HepG2 (cell line): ENCODE data around the gene QRICH2. TPM values are rescaled to one million over a fixed set of nuclear protein-coding genes. Genes with fewer than 3 reads are reported as not detected.

Experiments
- ATAC-seq: fragments of 200-7000 bp; cut with Tn5 transposase; 3 replicates; pipeline ENCODE4 v1.9.1; 2020; ENCODE audit warnings: mild to moderate bottlenecking, moderate library complexity
- BruUV-seq: library from RNA; stranded (reverse); fragments of 400-500 nt; replicated peaks from 2 replicates; lab custom pipeline; 2021; lab: Mats Ljungman, UMichigan
- CTCF ChIA-PET: fragments of 300-600 bp; formaldehyde crosslinking; extraction: SDS; loops from one replicate; lab custom pipeline; 2021; ENCODE audit warnings: low total read pairs, inconsistent platforms, low intra/inter-chr PET ratio; lab: Yijun Ruan, JAX
- POLR2A ChIA-PET: fragments of 350-600 bp; sonication (Branson Sonifier 250); formaldehyde crosslinking; loops from one replicate; lab custom pipeline; 2020; ENCODE audit warnings: antibody characterized with exemption, inconsistent platforms; lab: Yijun Ruan, JAX
- DNase-seq: peaks from one replicate; pipeline ENCODE4 v3.0.0-alpha.2; 2015; ENCODE audit warnings: low spot score
- FAIRE-seq: peaks from 3 replicates; lab custom pipeline; 2011; peaks lifted over from hg19 to GRCh38; lab: Jason Lieb, UNC
- H2AFZ ChIP-seq: one replicate; pipeline ENCODE4 v1.6.1; 2011; ENCODE audit warnings: low read length, inconsistent platforms
- H3K27ac ChIP-seq: fragments of 300-600 bp; 3 replicates; pipeline ENCODE4 v1.8.0; 2011; ENCODE audit warnings: mixed run types, mild to moderate bottlenecking, mixed read lengths, low read length, inconsistent platforms; ENCODE audit not compliant: insufficient read depth; ENCODE audit errors: extremely low read length
- H3K27me3 ChIP-seq, 2 experiments: fragments of 200-600 bp in 1 of 2; 2 replicates in 1 of 2; 3 replicates in 1 of 2; pipeline versions ENCODE4 v1.6.0 to v1.8.0; 2011; ENCODE audit warnings: low read length in 2 of 2, mild to moderate bottlenecking in 2 of 2, moderate library complexity in 2 of 2, inconsistent platforms in 1 of 2; ENCODE audit not compliant: insufficient read depth in 2 of 2, control insufficient read depth in 1 of 2
- H3K36me3 ChIP-seq, 2 experiments: fragments of 200-600 bp in 1 of 2; replicated peaks in 1 of 2; 2 replicates in 1 of 2; 3 replicates in 1 of 2; pipeline versions ENCODE4 v1.5.1 to v1.8.0; 2011; ENCODE audit warnings: low read length in 2 of 2, inconsistent platforms in 1 of 2; ENCODE audit not compliant: insufficient read depth in 2 of 2, control insufficient read depth in 1 of 2
- H3K4me1 ChIP-seq: 2 replicates; pipeline ENCODE4 v1.5.1; 2012; ENCODE audit warnings: low read length, inconsistent platforms; ENCODE audit not compliant: insufficient read depth
- H3K4me2 ChIP-seq: 2 replicates; pipeline ENCODE4 v1.6.0; 2011; ENCODE audit warnings: low read depth, low read length, inconsistent platforms
- H3K4me3 ChIP-seq, 3 experiments: fragments of 200-600 bp in 1 of 3; sonication (generic), shearing (Covaris generic) in 1 of 3; replicated peaks in 1 of 3; 2 replicates each; pipeline ENCODE4 v1.5.1; 2011 to 2016; ENCODE audit warnings: low read length in 3 of 3, inconsistent platforms in 2 of 3, low read depth in 2 of 3, mild to moderate bottlenecking in 2 of 3, control low read depth in 1 of 3, mixed read lengths in 1 of 3; ENCODE audit not compliant: insufficient read depth in 1 of 3
- H3K79me2 ChIP-seq: one replicate; pipeline ENCODE4 v1.6.1; 2011; ENCODE audit warnings: low read length, inconsistent platforms; ENCODE audit not compliant: insufficient read depth
- H3K9ac ChIP-seq: 2 replicates; pipeline ENCODE4 v1.6.0; 2011; ENCODE audit warnings: mild to moderate bottlenecking, low read depth, low read length, inconsistent platforms; ENCODE audit not compliant: insufficient read depth
- H3K9me3 ChIP-seq: 2 replicates; pipeline ENCODE4 v1.5.1; 2012; ENCODE audit warnings: mild to moderate bottlenecking, low read length
- H4K20me1 ChIP-seq: 2 replicates; pipeline ENCODE4 v1.6.0; 2011; ENCODE audit warnings: inconsistent platforms, mild to moderate bottlenecking, low read length, moderate library complexity; ENCODE audit not compliant: insufficient read depth
- EED ChIP-seq: sonication (generic); formaldehyde crosslinking; IDR thresholded peaks from 2 replicates; pipeline ENCODE4 v1.5.0; 2020; ENCODE audit warnings: mild to moderate bottlenecking, missing genetic modification reagents
- HNF1B ChIP-seq: sonication (generic); formaldehyde crosslinking; IDR thresholded peaks from 2 replicates; pipeline ENCODE4 v1.5.1; 2020; ENCODE audit warnings: mild to moderate bottlenecking, moderate library complexity, missing genetic modification reagents
- MEIS2 ChIP-seq: sonication (generic); formaldehyde crosslinking; IDR thresholded peaks from 2 replicates; pipeline ENCODE4 v1.9.0; 2021; ENCODE audit warnings: mild to moderate bottlenecking, missing genetic modification reagents
- NCOR1 ChIP-seq: fragments of 200-600 bp; sonication (generic); IDR thresholded peaks from 2 replicates; pipeline ENCODE4 v1.7.0; 2017; ENCODE audit warnings: antibody characterized with exemption, low read length, borderline replicate concordance
- NRL ChIP-seq: sonication (generic); formaldehyde crosslinking; IDR thresholded peaks from 2 replicates; pipeline ENCODE4 v1.5.0; 2020; ENCODE audit warnings: missing genetic modification reagents, mild to moderate bottlenecking, moderate library complexity, borderline replicate concordance
- PATZ1 ChIP-seq: sonication (generic); formaldehyde crosslinking; IDR thresholded peaks from 2 replicates; pipeline ENCODE4 v1.4.0; 2020; ENCODE audit warnings: missing genetic modification reagents
- SIX1 ChIP-seq: sonication (generic); formaldehyde crosslinking; IDR thresholded peaks from 2 replicates; pipeline ENCODE4 v1.4.0; 2020; ENCODE audit warnings: missing genetic modification reagents, borderline replicate concordance
- TARDBP ChIP-seq: sonication (generic); formaldehyde crosslinking; IDR thresholded peaks from 2 replicates; pipeline ENCODE4 v1.8.0; 2022; ENCODE audit warnings: mild to moderate bottlenecking, missing genetic modification reagents
- ZBTB39 ChIP-seq: sonication (generic); formaldehyde crosslinking; IDR thresholded peaks from 2 replicates; pipeline ENCODE4 v1.5.0; 2020; ENCODE audit warnings: missing genetic modification reagents
- ZNF546 ChIP-seq: sonication (generic); formaldehyde crosslinking; conservative IDR thresholded peaks from 2 replicates; pipeline ENCODE4 v1.8.1; 2023; ENCODE audit warnings: mild to moderate bottlenecking, missing genetic modification reagents
- ZNF562 ChIP-seq: sonication (generic); formaldehyde crosslinking; IDR thresholded peaks from 2 replicates; pipeline ENCODE4 v1.8.0; 2022; ENCODE audit warnings: missing genetic modification reagents, borderline replicate concordance
- ZNF788 ChIP-seq: sonication (generic); formaldehyde crosslinking; IDR thresholded peaks from 2 replicates; pipeline ENCODE4 v1.5.0; 2020; ENCODE audit warnings: mild to moderate bottlenecking, missing genetic modification reagents, borderline replicate concordance
- ZSCAN25 ChIP-seq: sonication (generic); formaldehyde crosslinking; IDR thresholded peaks from 2 replicates; pipeline ENCODE4 v1.8.0; 2022; ENCODE audit warnings: mild to moderate bottlenecking, missing genetic modification reagents
- WGBS: methylation state at CpG from one replicate; pipeline ENCODE4 v1.1.6; 2017; ENCODE audit warnings: low lambda C conversion rate; 5-methylcytosine and 5-hydroxymethylcytosine counted together
- in situ Hi-C: cut with HindIII; loops from 2 replicates; pipeline ENCODE4 v1.10.0; 2017; ENCODE audit warnings: low pct_unique_long_range_greater_than_20kb; ENCODE audit not compliant: extremely low pct_ligation_motif_present
- intact Hi-C: fragments of 100-400 bp; cut with micrococcal nuclease; formaldehyde crosslinking; loops from one replicate; pipeline ENCODE4 v1.10.0; 2022; ENCODE audit not compliant: unreplicated experiment
- polyA plus RNA-seq, 8 experiments: library from polyadenylated mRNA; depleted of rRNA in 3 of 8; stranded (reverse) in 7 of 8; unstranded in 1 of 8; fragments of >200 nt; fragmentation: Illumina TruSeq in 4 of 8; extraction: Trizol in 4 of 8; gene quantifications; 2 replicates each; pipeline versions ENCODE4 v1.2.1 to v1.2.3, GENCODE V29; 2011 to 2016; ENCODE audit warnings: low read depth in 4 of 8, missing spikeins in 1 of 8, mixed read lengths in 1 of 8; ENCODE audit not compliant: insufficient read depth in 1 of 8
- total RNA-seq, 5 experiments: library from RNA; depleted of rRNA; stranded (reverse); fragments of >200 nt; fragmentation: Illumina TruSeq; extraction: Trizol; gene quantifications; 2 replicates each; pipeline ENCODE4 v1.2.3, GENCODE V29; 2016; ENCODE audit warnings: low read depth in 1 of 5
- TF ChIP-seq, protein P1 (sequence below): sonication (generic); formaldehyde crosslinking; IDR thresholded peaks from 2 replicates; pipeline ENCODE4 v1.4.0; 2020; ENCODE audit warnings: mild to moderate bottlenecking, missing genetic modification reagents

Gene QRICH2
- total and polyA plus RNA-seq, 2 of the 13 experiments (the other 11 are each of a cell fraction or from before 2014, with no cell fraction given): 3.7 to 5.7 TPM

DNA sequence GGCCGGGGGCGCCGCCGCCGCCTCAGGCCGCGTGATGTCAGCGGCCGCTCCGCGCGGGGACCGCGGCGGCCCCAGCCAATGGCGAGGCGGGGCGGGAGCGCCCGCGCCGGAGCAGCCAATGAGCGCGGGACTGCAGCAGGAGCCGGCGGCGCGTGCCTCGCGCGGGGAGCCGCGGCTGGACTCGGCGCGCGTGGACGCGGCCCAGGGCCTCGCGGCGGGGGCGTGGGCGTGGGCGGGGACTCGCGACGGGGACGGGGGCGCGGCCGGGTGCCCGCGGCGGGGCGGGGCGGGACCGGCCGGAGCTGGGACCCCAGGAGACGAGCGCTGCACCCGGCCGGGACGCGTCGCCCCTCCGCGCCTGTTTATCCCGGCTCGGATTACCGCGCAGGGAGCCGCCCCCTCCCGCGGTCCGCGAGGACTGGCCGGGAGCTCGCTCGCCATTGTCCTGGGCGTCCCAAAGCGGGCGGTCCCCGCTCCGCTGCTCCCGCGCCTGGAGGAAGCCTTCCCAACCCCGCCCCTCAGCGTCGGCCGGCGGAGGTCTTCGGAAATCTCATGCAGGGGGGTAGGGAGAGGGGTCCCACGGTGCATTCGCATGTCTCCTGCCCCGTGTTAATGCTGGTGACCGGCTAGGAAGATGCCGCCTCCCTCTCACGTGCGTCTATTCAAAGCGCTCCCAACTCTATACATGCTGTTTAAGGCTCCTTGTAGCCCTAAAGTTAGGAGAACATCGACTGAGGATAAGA is 67.4 kb downstream of the QRICH2 start, which contains the start of gene RNF157:
RNF157 (minus strand) TSS at position 33 of the 743 bp plus-strand sequence. CDS start 253 bp downstream, outside the sequence.
- in situ Hi-C loops: no loop called here
- no TSS peak for BruUV-seq
- Histone ChIP-seq H3K36me3 (no peaks in the 10 kb centered on the region), H4K20me1 (no peaks in the 10 kb centered on the region), H3K79me2 (no peaks in the 10 kb centered on the region), H3K4me3 (peak within 1 kb of the TSS; percentile 35 to 70 (median 40); a peak in 5 of 6 replicates), H3K4me1 (peaks cover 48% of the 10 kb centered on the region), H3K27ac (no peak within 1 kb of the TSS), H3K9me3 (no peaks in the 10 kb centered on the region), H3K4me2 (peak within 1 kb of the TSS; percentile 97), H3K27me3 (peaks cover 12 to 52% of the 10 kb centered on the region in 2 experiments; a peak in 4 of 5 replicates), H2AFZ (no peak within 1 kb of the TSS), H3K9ac (peak within 1 kb of the TSS; percentile 34; the same call in 1 of the 2 replicates)
- FAIRE-seq: no peak
- intact Hi-C loops: no loop called here
- peak; percentile 67 for ATAC-seq
- ChIA-PET POLR2A (interaction anchor here (0.9 to 1.7 kb wide), 5 partner anchors 11 to 26 kb away, joined by 4 to 6 read pairs (median 5); partner anchors contain the start of gene UBALD2), CTCF (no interaction called here)
- peak; percentile 17 for DNase-seq
- 0% methylated on average over 17 of the region's 102 CpGs for WGBS
- TF ChIP-seq ZNF546 (CRISPR knock-in tag): 0 out of 2 replicates have a peak, but pooled peaks have one; percentile 55
- peak; percentile 55; the same call in 1 of the 2 replicates for TF ChIP-seq EED (CRISPR knock-in tag)
- peak; percentile 80; the same call in 1 of the 2 replicates for TF ChIP-seq NRL (CRISPR knock-in tag)
- 0 out of 2 replicates have a peak, but pooled peaks have one; percentile 25 for TF ChIP-seq ZNF788 (CRISPR knock-in tag)
- no peak for TF ChIP-seq NCOR1
- peak; percentile 73; the same call in 1 of the 2 replicates for TF ChIP-seq SIX1 (CRISPR knock-in tag)
- 0 out of 2 replicates have a peak, but pooled peaks have one; percentile 54 for TF ChIP-seq PATZ1 (CRISPR knock-in tag)
- TF ChIP-seq, protein P1, sequence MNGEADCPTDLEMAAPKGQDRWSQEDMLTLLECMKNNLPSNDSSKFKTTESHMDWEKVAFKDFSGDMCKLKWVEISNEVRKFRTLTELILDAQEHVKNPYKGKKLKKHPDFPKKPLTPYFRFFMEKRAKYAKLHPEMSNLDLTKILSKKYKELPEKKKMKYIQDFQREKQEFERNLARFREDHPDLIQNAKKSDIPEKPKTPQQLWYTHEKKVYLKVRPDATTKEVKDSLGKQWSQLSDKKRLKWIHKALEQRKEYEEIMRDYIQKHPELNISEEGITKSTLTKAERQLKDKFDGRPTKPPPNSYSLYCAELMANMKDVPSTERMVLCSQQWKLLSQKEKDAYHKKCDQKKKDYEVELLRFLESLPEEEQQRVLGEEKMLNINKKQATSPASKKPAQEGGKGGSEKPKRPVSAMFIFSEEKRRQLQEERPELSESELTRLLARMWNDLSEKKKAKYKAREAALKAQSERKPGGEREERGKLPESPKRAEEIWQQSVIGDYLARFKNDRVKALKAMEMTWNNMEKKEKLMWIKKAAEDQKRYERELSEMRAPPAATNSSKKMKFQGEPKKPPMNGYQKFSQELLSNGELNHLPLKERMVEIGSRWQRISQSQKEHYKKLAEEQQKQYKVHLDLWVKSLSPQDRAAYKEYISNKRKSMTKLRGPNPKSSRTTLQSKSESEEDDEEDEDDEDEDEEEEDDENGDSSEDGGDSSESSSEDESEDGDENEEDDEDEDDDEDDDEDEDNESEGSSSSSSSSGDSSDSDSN (CRISPR knock-in tag): peak; percentile 88
- TF ChIP-seq TARDBP (CRISPR knock-in tag): no peak; the same call in 1 of the 2 replicates
- 0 out of 2 replicates have a peak, but pooled peaks have one; percentile 33 for TF ChIP-seq MEIS2 (CRISPR knock-in tag)
- peak; percentile 78; the same call in 1 of the 2 replicates for TF ChIP-seq ZSCAN25 (CRISPR knock-in tag)
- 0 out of 2 replicates have a peak, but pooled peaks have one; percentile 37 for TF ChIP-seq HNF1B (CRISPR knock-in tag)
- TF ChIP-seq ZBTB39 (CRISPR knock-in tag): no peak
- 0 out of 2 replicates have a peak, but pooled peaks have one; percentile 46 for TF ChIP-seq ZNF562 (CRISPR knock-in tag)
